ENCODE data around the gene CIZ1. TPM values are rescaled to one million over a fixed set of nuclear protein-coding genes. Genes with fewer than 3 reads are reported as not detected.

Gene CIZ1
- total and polyA plus RNA-seq, 10 of the 15 experiments (the other 5 are each of a cell fraction or from before 2014, with no cell fraction given): 1.8 to 91.6 (median 35.4) TPM

DNA sequence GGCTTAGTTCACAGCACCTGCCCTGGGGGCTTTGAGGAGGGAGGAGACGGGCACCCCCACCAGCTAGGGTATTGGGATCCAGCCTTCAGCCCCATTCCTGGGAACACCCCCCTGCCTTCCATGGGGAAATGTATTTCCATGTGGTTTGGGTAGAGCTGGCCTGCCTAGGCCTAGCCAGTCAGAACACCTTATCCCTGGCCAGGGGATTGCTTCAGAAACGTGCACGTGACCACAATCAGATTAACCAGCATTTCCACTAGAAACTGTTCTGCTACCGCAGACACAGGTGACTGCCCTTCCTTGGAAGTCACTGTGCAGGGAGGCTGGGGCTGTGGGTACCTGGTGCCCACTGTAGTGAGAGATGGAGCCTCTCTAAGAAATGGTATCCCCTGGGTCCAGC lies 17.3 kb downstream of the CIZ1 start:
- in situ Hi-C loops (cut with MboI) (no loop called here), intact Hi-C loops (cut with micrococcal nuclease; ENCODE audit: unreplicated experiment) (no loop called here)
- Histone ChIP-seq H3K27me3 (replicated peaks in 1 of 2; ENCODE audit: control insufficient read depth in 2 of 2, insufficient read depth in 2 of 2, low read length in 1 of 2) (no peaks in the 10 kb centered on the region), H3K9ac (ENCODE audit: control insufficient read depth, insufficient read depth, low read length) (no peak overlapping the region), H3K79me2 (ENCODE audit: control insufficient read depth, insufficient read depth, low read length) (no peaks in the 10 kb centered on the region), H3K4me2 (ENCODE audit: control insufficient read depth, insufficient read depth) (no peak overlapping the region), H2AFZ (ENCODE audit: control insufficient read depth, low read depth, low read length) (no peak overlapping the region), H4K20me1 (ENCODE audit: control insufficient read depth, insufficient read depth) (no peaks in the 10 kb centered on the region), H3K4me1 (ENCODE audit: control insufficient read depth, insufficient read depth, low read length) (no peaks in the 10 kb centered on the region), H3K36me3 (ENCODE audit: control insufficient read depth in 2 of 2, insufficient read depth in 2 of 2, low read length in 1 of 2) (peaks cover 11 to 15% of the 10 kb centered on the region in 2 experiments; a peak in 3 of 4 replicates), H3K4me3 (no peak overlapping the region), H3K27ac (ENCODE audit: control insufficient read depth, insufficient read depth) (no peak overlapping the region), H3K9me3 (replicated peaks; ENCODE audit: control insufficient read depth, insufficient read depth, low read length) (peaks cover 1% of the 10 kb centered on the region; the same call in 2 of the 3 replicates)
- TF ChIP-seq BMI1 (IDR thresholded peaks at IDR 0.05; ENCODE audit: borderline replicate concordance) (no peak), CHD2 (IDR thresholded peaks at IDR 0.05; ENCODE audit: borderline replicate concordance, low read depth, low read length) (no peak), YBX1 (IDR thresholded peaks at IDR 0.05) (no peak), ZNF207 (IDR thresholded peaks at IDR 0.05; ENCODE audit: borderline replicate concordance) (no peak), CBX3 (IDR thresholded peaks at IDR 0.05; ENCODE audit: borderline replicate concordance, low read depth) (no peak), MYB (IDR thresholded peaks at IDR 0.05; ENCODE audit: borderline replicate concordance, low read depth, low read length) (no peak), TARDBP (IDR thresholded peaks at IDR 0.05; ENCODE audit: borderline replicate concordance) (no peak), YY1 (IDR thresholded peaks at IDR 0.05; ENCODE audit: low read depth, low read length) (no peak)
- TF ChIP-seq, protein P1, sequence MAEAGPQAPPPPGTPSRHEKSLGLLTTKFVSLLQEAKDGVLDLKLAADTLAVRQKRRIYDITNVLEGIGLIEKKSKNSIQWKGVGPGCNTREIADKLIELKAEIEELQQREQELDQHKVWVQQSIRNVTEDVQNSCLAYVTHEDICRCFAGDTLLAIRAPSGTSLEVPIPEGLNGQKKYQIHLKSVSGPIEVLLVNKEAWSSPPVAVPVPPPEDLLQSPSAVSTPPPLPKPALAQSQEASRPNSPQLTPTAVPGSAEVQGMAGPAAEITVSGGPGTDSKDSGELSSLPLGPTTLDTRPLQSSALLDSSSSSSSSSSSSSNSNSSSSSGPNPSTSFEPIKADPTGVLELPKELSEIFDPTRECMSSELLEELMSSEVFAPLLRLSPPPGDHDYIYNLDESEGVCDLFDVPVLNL (IDR thresholded peaks at IDR 0.05; ENCODE audit: low read depth, low read length): no peak
- TF ChIP-seq, protein P2, sequence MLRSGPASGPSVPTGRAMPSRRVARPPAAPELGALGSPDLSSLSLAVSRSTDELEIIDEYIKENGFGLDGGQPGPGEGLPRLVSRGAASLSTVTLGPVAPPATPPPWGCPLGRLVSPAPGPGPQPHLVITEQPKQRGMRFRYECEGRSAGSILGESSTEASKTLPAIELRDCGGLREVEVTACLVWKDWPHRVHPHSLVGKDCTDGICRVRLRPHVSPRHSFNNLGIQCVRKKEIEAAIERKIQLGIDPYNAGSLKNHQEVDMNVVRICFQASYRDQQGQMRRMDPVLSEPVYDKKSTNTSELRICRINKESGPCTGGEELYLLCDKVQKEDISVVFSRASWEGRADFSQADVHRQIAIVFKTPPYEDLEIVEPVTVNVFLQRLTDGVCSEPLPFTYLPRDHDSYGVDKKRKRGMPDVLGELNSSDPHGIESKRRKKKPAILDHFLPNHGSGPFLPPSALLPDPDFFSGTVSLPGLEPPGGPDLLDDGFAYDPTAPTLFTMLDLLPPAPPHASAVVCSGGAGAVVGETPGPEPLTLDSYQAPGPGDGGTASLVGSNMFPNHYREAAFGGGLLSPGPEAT (IDR thresholded peaks at IDR 0.05; ENCODE audit: low read depth): no peak
- BruUV-seq (replicated peaks): no TSS peak
- ATAC-seq (no peak), FAIRE-seq (no peak), DNase-seq (ENCODE audit: low read depth, low spot score) (no peak)
- ChIA-PET CTCF (interaction anchor here (1.9 kb wide), 1 partner anchor 10 kb away, joined by 5 read pairs; no protein-coding TSS in a partner anchor), SMC1A (ENCODE audit: uncharacterized antibody, unreplicated experiment) (no interaction called here), POLR2A (no interaction called here), RAD21 (ENCODE audit: unreplicated experiment) (no interaction called here)
- 83% methylated on average over 4 of the region's 4 CpGs for WGBS (ENCODE audit: insufficient coverage, insufficient replicate concordance, low lambda C conversion rate, missing lambda C conversion rate)
